Stimulated activated CD4-positive, alpha-beta T cell treated with anti-CD3 and anti-CD28 coated beads, TNF-alpha, amount 100 ng/mL, for 4 hours (primary cell): ENCODE results near the gene FBXO2.
"Not testable (repeated sequence)": the region's sequence is repeated elsewhere in the genome, so short reads cannot be mapped to it uniquely, and the experiment has no call there.

ENCODE experiments used
- DNase-seq, 3 experiments: peaks; one replicate each; pipeline ENCODE4 v3.0.0-alpha.2; 2020; ENCODE audit warnings: low read depth in 3 of 3

The FBXO2 gene

DNA sequence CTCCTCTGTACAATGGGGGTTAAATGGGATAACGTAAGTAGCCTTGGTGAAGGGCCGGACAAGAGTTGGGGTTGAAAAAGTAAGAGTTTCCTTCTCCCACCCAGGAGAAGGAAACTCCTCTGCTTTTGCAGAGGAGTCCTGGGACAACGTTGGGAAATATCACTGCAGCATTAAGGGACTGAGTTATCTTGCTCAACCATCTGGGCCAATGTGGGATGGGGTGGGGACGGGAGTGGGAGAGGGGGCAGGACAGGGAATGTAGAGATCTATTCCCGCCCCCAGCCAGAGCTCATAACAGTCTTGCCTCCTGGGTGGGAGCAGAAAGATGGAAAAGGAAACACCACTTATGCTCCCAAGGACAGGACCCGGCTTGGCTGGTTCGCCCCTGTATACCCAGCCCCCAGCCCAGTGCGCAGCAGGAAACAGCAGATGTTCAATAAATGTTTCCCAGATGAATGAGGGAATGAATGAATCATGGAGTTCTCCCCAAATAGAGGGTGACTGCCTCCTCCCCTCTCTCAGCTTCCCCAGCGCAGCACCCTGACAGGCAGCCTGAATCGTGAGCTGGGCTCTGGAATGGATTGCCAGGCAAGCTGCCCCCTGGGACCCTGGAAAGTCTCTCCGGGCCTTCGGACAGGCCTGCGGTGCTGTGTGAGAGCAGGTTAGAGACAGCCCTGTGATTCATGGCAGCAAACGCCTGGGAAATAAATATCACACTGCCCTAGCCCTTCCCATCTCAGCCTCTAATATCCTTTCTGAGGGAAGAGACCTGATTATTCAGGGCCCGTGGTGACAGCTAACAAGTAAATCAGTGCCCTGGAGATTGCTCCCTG, 24.8 kb downstream of the FBXO2 start:
- no peak for DNase-seq

DNA sequence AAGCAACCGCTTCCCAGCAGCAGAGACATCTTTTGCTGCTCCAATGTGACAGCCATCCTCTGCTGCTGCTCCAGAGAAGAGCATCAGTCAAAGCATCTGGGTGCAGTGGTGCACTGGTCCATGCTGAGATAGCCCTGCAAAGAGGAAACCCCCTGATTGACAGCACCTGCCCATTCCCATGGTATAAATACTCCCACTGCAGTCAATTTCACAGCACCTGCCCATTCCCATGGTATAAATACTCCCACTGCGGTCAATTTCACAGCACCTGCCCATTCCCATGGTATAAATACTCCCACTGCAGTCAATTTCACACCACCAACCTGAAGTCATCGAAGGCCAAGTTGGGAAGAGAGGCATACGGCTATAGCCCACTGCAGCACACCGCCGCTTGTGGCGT, 25.5 kb downstream of the FBXO2 start:
- no peak for DNase-seq

DNA sequence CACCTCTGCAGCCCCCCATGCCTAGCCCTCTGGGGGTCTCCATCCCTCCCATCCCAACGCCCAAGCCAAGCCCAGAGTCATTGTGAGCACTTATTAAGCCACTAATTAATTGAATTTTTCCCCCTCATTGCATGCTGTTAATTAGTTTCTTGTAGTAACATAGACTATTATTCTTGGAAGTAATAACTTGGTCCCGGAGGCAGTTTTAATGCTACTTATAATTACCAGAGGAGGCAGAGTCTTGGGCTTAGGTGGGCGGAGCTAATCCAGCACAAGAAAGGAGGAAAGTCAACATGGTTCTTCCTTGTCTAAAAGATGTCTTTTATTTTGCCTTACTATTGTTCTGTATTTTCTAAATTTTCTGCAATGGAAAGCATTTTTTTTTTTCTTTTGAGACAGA, 27.7 kb downstream of the FBXO2 start:
- no peak for DNase-seq

DNA sequence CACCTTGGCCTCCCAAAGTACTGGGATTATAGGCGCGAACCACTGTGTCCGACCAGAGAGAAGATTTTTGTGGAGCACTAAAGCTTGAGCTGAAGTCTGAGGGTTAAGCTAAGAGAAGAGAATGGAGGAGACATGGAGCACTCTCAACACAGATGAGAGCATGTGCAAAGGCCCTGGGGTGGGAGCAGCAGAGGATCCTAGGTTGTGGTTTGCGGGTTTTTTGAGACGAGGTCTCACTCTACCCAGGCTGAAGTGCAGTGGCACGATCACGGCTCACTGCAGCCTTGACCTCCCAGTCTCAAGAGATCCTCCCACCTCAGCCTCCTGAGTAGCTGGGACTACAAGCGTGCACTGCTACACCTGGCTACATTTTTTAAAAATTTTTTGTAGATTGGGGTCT, 30.5 kb downstream of the FBXO2 start:
- no peak for DNase-seq

DNA sequence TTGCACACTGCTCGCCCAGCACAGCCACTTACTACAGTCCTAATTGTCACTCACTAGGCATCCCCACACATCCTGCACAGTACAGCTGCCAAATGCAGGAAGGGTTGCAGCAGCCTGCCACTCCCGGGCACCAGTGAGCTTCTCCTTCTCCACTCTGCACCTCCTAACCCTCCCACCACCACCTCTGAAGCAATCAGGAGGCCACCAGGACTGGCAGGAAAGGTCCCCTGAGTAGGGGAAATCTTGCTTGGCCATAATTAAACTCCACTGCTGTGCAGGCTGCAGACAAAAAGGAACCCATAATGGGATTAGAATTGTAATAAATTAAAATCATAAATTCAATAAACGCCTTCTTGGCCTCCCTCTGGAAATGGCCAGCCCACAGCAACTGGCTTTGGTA, 31.8 kb downstream of the FBXO2 start:
- DNase-seq: no peak

DNA sequence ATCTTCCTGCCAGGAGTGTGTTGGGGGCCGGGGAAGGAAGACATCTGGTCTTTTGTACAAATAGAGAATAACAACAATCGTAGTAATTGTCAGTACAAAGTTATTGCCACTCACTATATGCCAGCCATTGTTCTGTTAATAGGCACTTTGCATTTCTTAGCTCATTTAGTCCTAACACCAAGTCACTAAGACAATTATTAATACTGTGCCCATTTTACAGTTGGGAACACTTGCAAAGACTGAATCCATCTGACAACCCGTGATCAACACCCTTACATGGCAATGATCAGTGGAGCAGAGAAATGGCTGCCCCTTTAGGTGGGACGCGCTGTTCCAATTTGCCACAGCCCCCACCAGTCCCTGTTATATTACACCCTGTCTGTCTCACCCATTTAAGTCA, 33.3 kb downstream of the FBXO2 start:
- no peak for DNase-seq

DNA sequence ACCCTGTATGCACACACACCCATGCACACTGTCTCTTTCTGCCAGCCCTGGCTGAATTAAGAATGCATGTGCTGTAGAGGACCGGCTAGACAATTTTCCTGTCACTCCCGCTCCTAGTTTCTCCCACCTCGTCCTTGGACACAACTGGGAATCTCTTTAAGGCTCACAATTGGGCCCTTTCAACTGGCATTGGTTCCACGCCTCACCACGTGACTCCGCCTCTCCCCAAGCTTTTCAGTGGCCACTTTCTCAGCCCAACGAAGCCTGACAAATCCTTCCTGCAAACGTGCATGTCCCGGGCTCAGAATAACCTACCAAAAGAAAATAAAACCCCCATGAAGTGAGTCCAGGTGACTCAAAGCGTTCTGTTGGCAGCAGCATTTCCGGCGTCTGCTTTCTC, 33.8 kb downstream of the FBXO2 start:
- no peak for DNase-seq

DNA sequence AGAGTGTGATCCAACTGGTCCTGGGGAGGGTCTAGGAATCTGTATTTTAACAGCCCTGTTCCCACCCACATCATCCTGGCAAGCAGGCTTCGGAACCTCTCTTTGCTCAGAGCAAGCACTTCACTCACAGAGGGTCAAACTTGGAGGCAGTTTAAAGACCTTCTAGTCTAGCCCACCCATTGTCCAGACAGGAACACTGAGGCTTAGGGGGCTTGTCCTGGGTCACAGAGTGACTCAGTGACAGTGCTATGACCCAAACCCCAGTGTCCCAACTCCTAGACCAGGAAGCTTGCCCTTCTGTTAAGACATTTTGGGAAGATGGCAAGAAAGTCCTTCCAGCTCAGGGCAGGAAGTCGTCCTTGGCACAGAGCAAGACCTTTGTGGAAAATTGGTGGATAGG, 36.5 kb downstream of the FBXO2 start:
- DNase-seq: no peak

DNA sequence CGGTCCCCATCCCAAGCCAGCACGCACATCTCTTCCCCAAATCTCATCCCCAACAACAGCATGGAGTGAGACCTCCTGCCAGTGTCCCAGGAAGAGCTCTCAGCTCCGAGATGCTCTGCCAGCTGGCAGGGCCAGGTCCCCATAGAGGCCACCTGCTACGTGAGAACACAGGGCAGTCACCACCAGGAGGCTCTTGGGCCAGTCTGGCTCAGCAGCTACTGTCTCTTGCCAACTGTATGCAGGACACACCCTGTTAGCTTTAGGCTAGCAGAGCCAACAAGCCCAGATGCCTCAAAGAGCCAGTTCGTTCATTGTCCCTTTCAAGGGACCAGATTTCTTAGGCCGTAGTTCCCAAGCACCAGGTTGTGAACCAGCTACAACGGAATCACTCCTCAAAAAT, 36.9 kb downstream of the FBXO2 start:
- no peak for DNase-seq

DNA sequence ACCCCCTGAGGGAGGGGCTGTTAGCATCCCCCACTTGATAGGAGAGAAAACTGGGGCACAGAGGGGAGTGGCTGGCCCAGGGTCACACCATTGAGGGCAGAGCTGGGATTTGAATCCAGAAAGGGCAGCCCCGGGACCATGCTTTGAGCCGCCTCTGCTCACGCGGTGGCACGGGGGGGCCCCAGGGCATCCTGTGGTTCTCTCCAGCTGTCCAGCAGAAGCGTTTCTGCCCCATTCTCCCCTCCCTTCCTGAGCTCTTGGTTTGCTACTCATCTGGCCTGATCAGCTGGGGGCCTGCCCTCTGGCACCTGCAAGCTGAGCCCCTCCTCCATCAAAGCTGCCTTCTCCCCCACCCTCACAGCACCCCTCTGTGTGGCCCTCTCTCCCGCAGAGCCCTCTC, 37.5 kb downstream of the FBXO2 start:
- no peak for DNase-seq

DNA sequence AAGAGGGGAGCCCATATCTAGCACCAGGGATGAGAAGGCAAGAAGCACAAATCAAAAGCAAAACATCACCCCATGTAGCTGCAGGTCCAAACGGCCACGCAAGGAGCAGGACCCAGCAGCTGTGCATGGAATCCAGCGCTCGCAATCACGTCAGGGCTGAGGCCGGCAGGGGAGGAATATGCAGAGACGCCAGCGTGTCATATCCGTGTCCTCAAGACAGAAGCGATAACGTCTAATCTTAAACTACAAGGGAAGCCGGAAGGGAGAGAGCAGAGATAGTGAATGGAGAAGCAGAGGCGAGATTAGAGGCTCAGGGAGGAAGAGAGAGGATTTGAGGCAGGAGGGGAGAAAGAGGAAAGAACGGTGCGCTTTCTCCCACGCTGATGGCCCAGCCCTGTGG, 39.1 kb downstream of the FBXO2 start:
- DNase-seq: no peak

DNA sequence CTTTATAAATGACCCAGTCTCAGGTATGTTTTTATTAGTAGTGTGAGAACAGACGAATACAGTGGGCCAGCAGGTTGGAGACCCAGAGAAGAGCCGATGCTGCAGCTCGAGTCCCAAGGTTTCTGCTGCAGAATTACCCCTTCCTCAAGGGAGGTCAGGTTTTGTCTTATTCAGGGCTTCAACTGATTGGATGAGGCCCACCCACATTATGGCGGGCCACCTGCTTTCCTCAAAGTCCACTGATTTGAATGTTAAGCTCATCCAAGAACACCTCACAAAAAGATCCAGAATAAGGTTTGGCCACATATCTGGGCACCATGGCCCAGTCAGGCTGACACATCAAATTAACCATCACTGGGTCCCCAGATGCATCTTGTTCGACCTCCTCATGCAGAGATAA, 40.9 kb downstream of the FBXO2 start:
- DNase-seq: no peak

DNA sequence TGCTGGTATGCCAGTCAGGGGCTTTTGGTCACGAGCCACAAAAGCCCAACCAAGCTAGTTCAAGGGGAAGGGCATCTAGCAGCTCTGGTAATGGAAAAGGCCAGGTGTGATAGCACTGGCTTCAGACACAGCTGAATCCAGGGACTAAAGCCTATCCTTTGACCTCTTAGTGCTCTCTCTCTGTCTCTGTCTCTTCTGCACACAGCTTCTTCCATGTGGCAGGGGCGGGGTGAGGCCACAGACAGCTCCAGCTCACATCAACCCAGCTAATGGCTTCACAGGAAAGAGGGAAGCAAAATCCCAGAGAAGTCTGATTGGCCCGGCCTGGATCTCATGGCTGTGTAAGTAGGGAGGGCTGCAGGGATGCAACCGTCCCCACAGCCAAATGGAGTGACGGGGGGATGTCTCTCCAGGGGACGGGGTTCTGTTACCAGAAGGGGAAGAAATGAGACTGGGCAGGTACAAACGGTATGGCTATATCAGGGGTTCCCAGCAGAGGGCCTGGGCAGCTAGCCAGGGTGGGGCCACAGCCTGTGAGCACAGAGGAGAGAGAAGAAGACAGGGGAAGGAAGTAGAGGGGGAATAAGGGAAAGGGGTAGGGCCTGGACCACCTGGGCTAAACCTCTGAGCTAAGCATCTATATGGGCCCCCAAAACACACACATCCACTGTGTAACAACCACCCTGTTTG, 42.4 kb downstream of the FBXO2 start:
- no peak for DNase-seq

DNA sequence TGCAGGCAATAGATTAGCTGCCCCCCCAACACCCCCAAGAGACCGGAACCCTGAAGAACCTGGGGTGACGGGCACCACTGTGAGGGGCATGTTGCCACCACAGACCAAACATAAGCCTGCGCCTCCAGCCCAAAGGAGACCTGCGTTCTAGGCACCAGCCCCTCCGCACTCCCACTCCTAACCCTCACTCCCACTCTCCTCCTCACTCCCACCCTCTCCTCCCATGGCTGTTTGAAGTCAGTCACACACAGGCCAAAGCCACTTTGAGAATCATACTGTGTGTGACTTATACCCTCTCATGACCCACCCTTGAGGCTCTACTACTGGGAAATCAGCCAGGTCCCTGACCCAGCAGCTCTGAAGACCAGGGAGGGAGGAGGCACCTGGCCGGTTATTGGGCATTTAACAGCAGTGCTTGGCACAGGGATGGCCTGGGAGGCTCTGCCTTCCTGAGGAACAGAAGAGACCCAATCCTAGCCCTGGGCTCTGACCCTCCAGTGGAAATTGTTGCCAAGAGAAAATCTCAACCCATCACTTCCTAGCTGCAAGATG, 43.5 kb downstream of the FBXO2 start:
- no peak for DNase-seq

DNA sequence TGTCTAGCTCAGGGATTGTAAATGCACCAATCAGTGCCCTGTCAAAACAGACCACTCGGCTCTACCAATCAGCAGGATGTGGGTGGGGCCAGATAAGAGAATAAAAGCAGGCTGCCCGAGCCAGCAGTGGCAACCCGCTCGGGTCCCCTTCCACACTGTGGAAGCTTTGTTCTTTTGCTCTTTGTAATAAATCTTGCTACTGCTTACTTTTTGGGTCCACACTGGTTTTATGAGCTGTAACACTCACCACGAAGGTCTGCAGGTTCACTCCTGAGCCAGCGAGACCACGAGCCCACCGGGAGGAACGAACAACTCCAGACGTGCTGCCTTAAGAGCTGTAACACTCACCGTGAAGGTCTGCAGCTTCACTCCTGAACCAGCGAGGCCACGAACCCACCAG, 44.9 kb downstream of the FBXO2 start:
- DNase-seq: not testable (repeated sequence)

DNA sequence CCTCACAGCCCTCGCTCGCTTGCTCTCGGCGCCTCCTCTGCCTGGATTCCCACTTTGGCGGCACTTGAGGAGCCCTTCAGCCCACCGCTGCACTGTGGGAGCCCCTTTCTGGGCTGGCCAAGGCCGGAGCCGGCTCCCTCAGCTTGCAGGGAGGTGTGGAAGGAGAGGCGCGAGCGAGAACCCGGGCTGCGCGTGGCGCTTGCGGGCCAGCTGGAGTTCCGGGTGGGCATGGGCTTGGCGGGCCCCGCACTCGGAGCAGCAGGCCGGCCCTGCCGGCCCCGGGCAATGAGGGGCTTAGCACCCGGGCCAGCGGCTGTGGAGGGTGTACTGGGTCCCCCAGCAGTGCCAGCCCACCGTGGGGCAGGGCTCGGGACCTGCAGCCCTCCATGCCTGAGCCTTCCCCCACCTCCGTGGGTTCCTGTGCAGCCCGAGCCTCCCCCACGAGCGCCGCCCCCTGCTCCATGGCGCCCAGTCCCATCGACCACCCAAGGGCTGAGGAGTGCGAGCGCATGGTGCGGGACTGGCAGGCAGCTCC, 45.6 kb downstream of the FBXO2 start:
- DNase-seq: not testable (repeated sequence)

DNA sequence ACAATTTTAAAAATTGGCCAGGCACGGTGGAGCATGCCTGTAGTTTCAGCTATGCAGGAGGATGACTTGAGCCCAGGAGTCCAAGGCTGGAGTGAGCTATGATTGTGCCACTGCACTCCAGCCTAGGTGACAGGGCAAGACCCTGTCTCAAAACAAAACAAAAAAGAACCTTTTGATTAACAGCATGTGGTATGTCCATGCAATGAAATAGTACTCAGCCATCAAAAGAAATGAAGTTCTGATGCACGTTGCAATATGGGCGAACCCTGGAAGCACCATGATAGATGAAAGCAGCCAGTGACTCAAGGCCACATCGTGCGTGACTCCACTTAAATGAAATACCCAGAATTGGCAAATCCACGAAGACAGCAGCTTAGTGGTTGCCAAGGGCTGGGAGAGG, 47.5 kb downstream of the FBXO2 start:
- no peak for DNase-seq

DNA sequence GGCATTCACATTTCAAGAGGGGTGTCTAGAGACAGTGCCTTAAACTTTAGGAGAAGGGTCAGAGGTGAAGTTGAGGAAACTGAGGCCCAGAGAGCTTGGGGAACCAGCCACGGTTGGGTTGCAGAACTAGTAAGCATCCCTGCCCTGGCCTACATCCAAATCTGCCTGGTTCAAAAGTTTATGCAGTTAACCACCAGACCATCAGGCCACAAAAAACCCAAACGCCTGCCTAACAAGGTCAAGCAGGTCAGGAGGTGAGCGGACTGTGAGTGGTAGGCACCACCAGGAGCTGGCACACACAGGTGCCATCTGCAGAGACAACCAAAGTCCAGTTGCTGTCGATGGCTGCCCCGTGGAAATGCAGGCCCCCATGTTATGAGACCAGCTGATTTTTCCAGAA, 51.2 kb downstream of the FBXO2 start:
- no peak for DNase-seq

DNA sequence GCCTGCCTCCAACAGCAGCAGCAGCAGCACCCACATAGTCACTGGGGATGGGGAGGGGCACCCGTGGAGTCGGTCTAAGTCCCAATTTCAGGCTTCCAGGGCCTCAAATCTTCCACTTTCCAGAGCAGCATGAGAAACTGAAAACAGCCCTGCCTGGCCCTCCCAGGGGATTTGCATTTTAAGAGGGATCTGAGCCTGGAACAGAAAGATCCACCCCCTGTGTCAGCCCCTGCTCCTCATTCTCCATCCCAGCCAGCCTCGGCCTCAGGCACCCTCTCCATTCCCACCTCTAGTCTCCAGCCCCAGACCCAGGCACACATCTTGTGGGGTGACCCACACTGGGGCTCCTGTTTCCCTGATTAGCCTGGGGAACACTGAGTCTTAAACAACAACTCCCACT, 51.8 kb downstream of the FBXO2 start:
- no peak for DNase-seq

DNA sequence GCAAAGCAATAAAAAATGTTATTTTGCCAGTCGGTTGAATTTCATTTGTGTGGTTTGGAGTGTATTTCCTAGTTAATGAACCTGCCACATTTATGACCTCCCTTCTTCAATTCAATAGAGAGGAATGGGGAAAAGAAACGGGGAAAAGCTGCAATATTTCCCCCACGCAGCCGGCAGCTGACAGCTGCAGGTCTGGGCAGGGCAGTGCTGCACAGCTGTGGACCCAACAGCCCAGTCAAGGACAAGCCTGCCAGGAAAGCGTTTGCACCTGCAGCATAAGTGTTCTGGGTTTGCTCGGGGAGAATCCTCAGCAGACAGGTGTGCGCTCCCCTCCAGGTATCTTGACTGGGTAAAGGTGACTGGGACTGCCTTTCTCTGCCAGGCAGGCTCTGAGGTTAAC, 53.4 kb downstream of the FBXO2 start:
- DNase-seq: no peak

DNA sequence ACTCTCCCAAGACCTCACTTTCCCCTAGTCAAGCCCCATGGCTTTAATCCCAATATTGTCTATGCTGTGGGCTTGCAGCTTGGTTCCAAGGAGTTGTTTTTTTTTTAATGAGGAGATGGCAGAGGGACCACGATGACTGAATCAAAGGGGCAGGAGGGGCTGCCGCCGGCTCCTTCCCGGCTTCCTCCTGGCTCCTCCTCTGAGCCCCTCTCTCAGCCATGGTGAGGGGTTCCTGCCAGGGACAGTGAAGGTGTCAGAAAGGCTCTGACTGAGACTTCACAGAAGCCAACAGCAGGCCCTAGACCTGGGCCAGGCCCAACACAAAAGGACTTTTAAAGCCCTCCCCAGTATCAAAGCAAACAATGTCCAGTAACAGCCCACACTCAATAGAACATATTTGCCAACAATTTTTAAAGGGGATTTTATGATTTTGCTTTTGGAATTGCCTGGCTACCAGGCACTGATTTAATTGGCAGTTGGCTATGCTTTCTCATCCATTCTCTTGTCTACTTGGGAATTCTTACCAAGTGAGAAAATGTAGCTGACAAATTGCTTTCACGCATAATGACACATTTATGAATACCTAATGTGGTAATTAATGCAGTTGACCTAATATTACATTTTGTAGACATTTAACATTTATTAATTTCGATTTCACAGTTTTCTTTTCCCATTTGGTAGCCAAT, 54.2 kb downstream of the FBXO2 start:
- DNase-seq: no peak

DNA sequence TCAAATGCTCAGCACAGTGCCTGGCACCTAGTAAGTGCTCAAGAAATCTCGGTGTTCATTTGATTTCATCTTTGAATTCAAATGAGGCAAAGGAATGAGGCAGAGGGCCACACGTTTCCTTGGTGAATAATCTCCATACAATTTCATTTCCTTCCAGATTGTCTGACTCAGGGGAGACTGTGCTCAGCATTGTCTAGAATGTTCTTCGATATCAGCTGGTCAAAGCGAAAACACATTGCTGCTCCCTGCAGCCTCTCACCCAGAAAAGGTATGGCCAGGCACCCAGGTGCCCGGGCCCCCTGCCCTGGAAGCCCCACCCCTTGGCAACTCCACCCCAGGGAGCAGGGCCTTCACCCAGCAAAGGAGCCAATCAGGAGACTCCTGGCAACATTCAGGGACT, 55.8 kb downstream of the FBXO2 start:
- DNase-seq: no peak
